ENCODE results near the gene KCNK3. TPM values are rescaled to one million over a fixed set of nuclear protein-coding genes. Genes with fewer than 3 reads are reported as not detected.
A peak's percentile ranks its signal among the peaks of the same experiment; 100 is the strongest.

Gene KCNK3
- total RNA-seq, 2 donors from 2014 or later: not detected

DNA sequence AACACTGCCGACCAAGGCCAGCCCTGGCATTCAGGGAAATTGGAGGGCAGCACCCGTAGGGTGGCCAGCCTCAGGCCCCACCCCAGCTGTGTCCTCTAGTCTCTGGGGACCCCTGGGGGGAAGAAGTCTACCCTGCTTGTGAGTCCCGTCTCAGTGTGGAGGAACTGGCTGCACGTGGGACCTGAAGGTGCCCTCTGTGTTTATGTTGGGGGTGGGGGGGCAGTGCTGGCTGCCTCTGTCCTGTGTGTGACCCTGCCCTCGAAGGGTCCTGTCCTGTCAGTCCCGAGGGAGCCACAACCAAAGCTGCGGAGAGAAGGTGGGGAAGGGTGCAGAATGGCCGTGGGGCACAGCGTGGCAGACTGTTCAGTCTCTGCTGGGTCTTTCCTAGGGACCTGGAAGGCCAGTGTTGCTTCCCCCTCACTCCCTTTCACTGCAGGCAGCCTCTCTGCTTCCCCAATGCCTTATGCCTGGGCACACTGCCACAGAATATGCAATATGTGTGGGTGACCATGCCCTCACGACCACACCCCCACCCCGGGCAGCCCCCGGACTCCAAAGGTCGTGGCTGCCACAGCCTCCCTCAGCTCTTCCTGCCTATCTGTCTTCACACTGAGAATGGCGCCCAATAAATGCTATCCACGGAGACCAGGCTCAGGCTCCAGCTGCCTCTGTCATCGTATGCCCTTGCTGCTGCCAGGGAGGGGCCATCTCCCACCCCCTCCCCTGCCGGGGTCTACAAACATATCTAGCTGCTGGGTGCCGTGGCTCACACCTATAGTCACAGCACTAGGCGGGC lies 38.2 kb downstream of the KCNK3 start:
- Mint-ChIP-seq H3K36me3 (no peaks in the 10 kb centered on the region), H3K9me3 (no peaks in the 10 kb centered on the region), H3K27ac (no peak overlapping the region)
- ATAC-seq (no peak), DNase-seq (ENCODE audit: low spot score in 2 of 2) (no peak)

- no peak overlapping the region for H3K27ac Mint-ChIP-seq
- H3K9me3 Mint-ChIP-seq: no peaks in the 10 kb centered on the region
- no peaks in the 10 kb centered on the region for H3K36me3 Mint-ChIP-seq
- no peak for ATAC-seq
- no peak for DNase-seq (ENCODE audit: low spot score in 2 of 2)
Measured at GRCh38 chr2:26731714-26732113, 39.2 kb downstream of the KCNK3 start.

DNA sequence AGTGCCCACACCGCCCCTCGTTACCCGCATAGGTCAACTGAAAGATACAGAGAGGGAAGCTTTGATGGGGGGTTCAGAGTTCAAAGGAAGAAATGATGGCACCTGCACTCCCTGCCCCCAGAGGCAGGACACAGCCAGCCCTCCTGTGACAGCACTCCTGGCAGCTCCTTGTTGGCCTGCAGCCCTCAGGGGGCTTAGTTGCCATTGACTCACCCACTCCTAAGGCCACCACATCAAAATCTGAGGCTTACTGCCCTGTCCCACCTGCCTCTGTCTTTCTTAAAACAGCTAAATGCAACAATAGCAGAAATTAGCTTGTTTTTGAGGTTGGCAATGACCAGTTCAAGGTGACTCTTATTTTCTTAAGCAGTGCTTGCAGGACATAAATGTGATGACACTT lies 39.9 kb downstream of the KCNK3 start:
- DNase-seq (ENCODE audit: low spot score in 2 of 2) (no peak), ATAC-seq (no peak)
- Mint-ChIP-seq H3K9me3 (no peaks in the 10 kb centered on the region), H3K27ac (no peak overlapping the region), H3K36me3 (no peaks in the 10 kb centered on the region)

- Mint-ChIP-seq H3K27ac (no peak overlapping the region), H3K36me3 (no peaks in the 10 kb centered on the region), H3K9me3 (no peaks in the 10 kb centered on the region)
- DNase-seq (ENCODE audit: low spot score in 2 of 2) (no peak), ATAC-seq (no peak)
Measured at GRCh38 chr2:26733413-26733812, 40.9 kb downstream of the KCNK3 start.

DNA sequence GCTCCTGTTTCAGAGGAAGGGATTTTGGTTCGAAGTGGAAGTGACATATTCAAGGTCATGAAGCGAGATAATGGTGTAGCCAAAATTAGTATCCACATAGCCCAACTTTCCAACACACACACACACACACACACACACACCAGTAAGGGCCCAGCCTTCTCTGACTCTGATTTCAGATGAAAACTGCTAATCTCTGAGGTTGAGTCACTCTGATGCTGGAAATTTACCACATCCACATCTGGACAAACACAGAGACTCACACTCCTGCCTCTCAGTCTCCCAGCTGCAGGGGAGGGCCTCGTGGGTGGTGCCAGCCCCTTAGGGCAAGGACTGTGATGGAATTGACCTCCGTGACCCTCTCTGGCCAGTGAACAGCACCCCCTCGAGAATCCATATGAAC lies 42.6 kb downstream of the KCNK3 start:
- Mint-ChIP-seq H3K36me3 (no peaks in the 10 kb centered on the region), H3K27ac (no peak overlapping the region), H3K9me3 (no peaks in the 10 kb centered on the region)
- peak in 1 of 2 donors; percentile 31 for ATAC-seq
- no peak for DNase-seq (ENCODE audit: low spot score in 2 of 2)

DNA sequence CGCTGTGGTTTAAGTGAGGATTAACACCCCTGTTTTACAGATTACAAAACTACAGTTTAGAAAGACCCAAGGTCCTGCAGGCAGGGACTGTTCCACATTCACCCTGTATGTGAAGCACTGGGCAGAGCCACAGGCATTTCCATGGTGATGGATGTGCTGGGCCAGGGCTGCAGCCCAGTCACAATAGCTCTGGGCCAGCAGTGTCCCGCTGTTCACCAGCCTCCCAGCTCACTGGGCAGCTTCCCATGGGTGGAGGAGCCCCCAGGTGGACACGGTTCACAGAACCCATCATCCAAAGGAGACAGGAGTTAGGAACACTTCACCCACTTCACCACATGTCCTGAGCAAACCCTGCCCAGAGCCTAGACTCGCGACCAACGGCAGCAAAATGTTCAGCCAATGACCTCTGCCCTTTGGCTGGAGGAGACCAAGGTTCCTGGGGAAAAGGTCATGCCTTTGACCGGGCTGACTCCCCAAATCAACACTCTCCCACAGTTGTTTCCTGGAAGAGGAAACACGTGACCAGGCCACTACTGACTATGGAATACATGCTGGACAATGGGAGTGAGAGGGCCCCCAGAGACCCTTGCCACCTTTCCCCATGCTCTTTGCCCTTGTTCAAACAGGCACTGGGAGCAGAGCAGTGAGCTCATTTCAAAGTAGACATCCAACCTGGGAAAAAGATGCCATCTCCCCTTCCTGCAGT lies 43.5 kb downstream of the KCNK3 start:
- no peak for DNase-seq (ENCODE audit: low spot score in 2 of 2)
- H3K36me3 Mint-ChIP-seq: no peaks in the 10 kb centered on the region
- no peak overlapping the region for H3K27ac Mint-ChIP-seq
- H3K9me3 Mint-ChIP-seq: no peaks in the 10 kb centered on the region
- ATAC-seq: no peak

DNA sequence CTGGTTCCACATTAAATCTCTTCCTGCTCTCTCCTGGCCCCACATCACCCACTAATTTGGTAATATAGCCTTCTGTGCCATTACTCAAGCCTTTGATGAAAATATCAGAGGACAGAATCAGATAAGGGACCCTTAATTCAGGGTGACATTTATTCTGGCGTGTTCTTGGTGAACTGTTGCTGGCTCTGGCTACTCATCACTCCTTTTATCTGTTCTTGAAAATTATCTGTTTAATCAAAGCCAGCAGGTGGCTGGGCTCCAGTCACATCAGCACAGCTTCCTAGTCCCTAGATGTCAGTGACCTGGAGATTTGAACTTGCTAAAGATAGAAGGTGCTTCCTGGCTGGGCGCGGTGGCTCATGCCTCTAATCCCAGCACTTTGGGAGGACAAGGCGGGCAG lies 44.7 kb downstream of the KCNK3 start:
- Mint-ChIP-seq H3K9me3 (no peaks in the 10 kb centered on the region), H3K27ac (no peak overlapping the region), H3K36me3 (no peaks in the 10 kb centered on the region)
- DNase-seq (ENCODE audit: low spot score in 2 of 2) (no peak), ATAC-seq (no peak)

GRCh38 chr2:26738481-26738880 lies 46.0 kb downstream of the KCNK3 start:
- Mint-ChIP-seq H3K36me3 (no peaks in the 10 kb centered on the region), H3K9me3 (no peaks in the 10 kb centered on the region), H3K27ac (no peak overlapping the region)
- no peak for DNase-seq (ENCODE audit: low spot score in 2 of 2)
- no peak for ATAC-seq

GRCh38 chr2:26739514-26739913 lies 47.0 kb downstream of the KCNK3 start:
- H3K27ac Mint-ChIP-seq: no peak overlapping the region
- DNase-seq (ENCODE audit: low spot score in 2 of 2): no peak
- no peaks in the 10 kb centered on the region for H3K36me3 Mint-ChIP-seq
- no peak for ATAC-seq
- no peaks in the 10 kb centered on the region for H3K9me3 Mint-ChIP-seq

DNA sequence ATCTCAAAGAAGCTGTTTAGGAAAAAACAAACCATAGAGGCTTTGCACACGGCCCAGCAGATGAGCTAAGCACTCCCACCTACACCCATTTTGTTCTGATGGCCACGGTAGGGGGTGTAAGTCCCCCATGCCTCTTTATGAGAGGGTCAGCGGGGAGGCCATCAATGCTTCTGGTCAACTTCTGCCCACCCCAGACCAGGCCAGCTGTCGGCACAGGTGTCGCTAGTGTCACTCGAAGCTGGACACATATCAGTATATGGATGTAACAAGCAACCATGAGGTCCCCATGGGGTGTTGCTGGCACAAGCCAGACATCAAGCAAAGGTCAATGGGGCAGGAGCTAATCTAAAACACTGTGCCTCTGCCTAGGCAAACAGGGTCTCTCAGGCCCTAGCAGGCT lies 47.8 kb downstream of the KCNK3 start:
- DNase-seq (ENCODE audit: low spot score in 2 of 2) (no peak), ATAC-seq (no peak)
- no peaks in the 10 kb centered on the region for H3K9me3 Mint-ChIP-seq
- no peak overlapping the region for H3K27ac Mint-ChIP-seq
- no peaks in the 10 kb centered on the region for H3K36me3 Mint-ChIP-seq

GRCh38 chr2:26740890-26741302 lies 48.4 kb downstream of the KCNK3 start:
- ATAC-seq (peak in 1 of 2 donors; percentile 79), DNase-seq (ENCODE audit: low spot score in 2 of 2) (no peak)
- H3K36me3 Mint-ChIP-seq: no peaks in the 10 kb centered on the region
- H3K9me3 Mint-ChIP-seq: no peaks in the 10 kb centered on the region
- no peak overlapping the region for H3K27ac Mint-ChIP-seq

GRCh38 chr2:26742048-26742770 lies 49.7 kb downstream of the KCNK3 start:
- no peak for DNase-seq (ENCODE audit: low spot score in 2 of 2)
- Mint-ChIP-seq H3K9me3 (no peaks in the 10 kb centered on the region), H3K36me3 (no peaks in the 10 kb centered on the region), H3K27ac (no peak overlapping the region)
- ATAC-seq: no peak

- H3K9me3 Mint-ChIP-seq: no peaks in the 10 kb centered on the region
- no peaks in the 10 kb centered on the region for H3K36me3 Mint-ChIP-seq
- ATAC-seq (no peak), DNase-seq (ENCODE audit: low spot score in 2 of 2) (no peak)
- peak overlapping the region in 1 of 2 donors; percentile 22 for H3K27ac Mint-ChIP-seq
Measured at GRCh38 chr2:26743852-26744251, 51.3 kb downstream of the KCNK3 start.

DNA sequence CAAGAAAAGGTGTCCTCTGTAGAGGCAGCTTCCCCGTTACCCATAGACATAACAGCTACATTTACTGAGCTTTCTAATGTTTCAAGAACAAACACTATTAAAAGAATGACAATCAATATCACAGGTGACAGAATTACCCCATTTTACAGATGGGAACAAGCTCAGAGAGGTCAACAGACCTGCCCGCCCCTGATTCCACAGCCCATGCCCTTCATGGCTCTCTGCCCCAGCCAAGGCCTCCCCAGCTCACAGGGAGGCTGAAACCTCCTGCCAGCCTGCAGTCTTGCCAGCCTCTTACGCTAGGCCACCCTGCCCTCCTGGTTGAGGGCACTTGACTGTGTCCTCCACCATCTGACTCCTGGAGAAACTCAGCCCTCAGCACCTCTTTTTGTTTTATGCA lies 52.4 kb downstream of the KCNK3 start:
- peak overlapping the region in 1 of 2 donors; percentile 12 for H3K27ac Mint-ChIP-seq
- ATAC-seq (no peak), DNase-seq (ENCODE audit: low spot score in 2 of 2) (no peak)
- no peaks in the 10 kb centered on the region for H3K36me3 Mint-ChIP-seq
- H3K9me3 Mint-ChIP-seq: no peaks in the 10 kb centered on the region

DNA sequence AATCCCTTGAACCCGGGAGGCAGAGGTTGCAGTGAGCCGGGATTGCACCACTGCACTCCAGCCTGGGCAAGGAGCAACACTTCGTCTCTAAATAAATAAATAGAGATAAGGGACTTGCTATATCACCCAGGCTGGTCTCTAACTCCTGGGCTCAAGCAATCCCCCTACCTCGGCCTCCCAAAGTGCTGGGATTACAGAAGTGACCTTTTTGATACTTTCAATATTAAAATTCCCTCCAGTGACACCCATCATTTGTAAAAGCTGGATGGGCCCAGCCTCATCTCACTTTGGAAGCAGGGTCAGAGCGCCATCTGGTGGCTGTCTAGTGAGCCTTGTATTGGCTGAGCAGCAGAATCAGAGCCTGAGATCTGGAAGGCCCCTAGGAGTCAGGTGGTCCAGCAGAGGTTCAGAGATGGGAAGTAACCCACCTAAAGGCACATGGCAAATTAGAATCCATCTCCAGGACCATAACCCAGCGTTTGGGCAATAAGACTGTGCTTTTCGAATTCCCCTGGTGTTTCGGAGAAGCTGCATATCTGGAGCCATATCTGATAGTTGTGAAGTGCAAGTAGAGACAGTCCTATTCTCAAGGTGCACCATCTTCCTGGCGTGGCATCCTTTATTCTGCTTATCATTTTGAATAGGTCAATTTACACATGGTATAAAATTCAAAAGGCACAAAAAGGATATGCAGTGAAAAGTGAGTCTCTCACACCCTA lies 53.2 kb downstream of the KCNK3 start:
- no peak overlapping the region for H3K27ac Mint-ChIP-seq
- DNase-seq (ENCODE audit: low spot score in 2 of 2): peak; percentile 69 to 83

GRCh38 chr2:26746934-26747333 lies 54.4 kb downstream of the KCNK3 start:
- H3K9me3 Mint-ChIP-seq: no peaks in the 10 kb centered on the region
- no peak for DNase-seq (ENCODE audit: low spot score in 2 of 2)
- no peak for ATAC-seq
- H3K27ac Mint-ChIP-seq: no peak overlapping the region
- H3K36me3 Mint-ChIP-seq: no peaks in the 10 kb centered on the region

More for the DNA sequence above, 53.2 kb downstream of the KCNK3 start:
- Mint-ChIP-seq H3K9me3 (no peaks in the 10 kb centered on the region), H3K36me3 (no peaks in the 10 kb centered on the region)
- ATAC-seq: peak; percentile 85 to 95
